ENCODE measurements around the gene SSR1.
"Not testable (repeated sequence)": the region's sequence is repeated elsewhere in the genome, so short reads cannot be mapped to it uniquely, and the experiment has no call there.

The SSR1 gene

GRCh38 chr6:7328243-7328642 is 15.2 kb upstream of the SSR1 start:
- no peak overlapping the region for H3K4me3 ChIP-seq (replicated peaks in 1 of 2; ENCODE audit: low read depth in 2 of 2, low read length in 2 of 2)
- no peak for DNase-seq (ENCODE audit: low read depth in 2 of 2)
- TF ChIP-seq CTCF (IDR thresholded peaks at IDR 0.05; ENCODE audit: low read depth, low read length), result no peak

DNA sequence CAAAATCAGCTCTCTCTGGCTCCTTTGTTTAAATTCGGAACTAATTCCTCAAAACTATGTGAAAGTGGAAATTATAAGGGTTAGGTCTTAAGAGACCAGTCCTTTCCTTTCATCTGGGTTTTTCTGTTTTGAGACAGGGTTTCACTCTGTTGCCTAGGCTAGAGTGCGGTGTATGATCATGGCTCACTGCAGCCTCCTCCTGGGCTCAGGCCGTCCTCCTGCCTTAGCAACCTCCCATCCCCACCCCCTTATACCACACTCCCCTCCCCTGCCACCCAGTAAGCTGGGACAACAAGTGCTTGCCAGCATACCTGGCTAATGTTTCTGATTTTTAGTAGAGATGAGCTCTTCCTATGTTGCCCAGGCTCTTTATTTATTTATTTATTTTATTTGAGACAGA is 12.8 kb upstream of the SSR1 start:
- TF ChIP-seq CTCF (IDR thresholded peaks at IDR 0.05; ENCODE audit: low read depth, low read length), result no peak
- DNase-seq (ENCODE audit: low read depth in 2 of 2), result no peak
- no peak overlapping the region for H3K4me3 ChIP-seq (replicated peaks in 1 of 2; ENCODE audit: low read depth in 2 of 2, low read length in 2 of 2)

DNA sequence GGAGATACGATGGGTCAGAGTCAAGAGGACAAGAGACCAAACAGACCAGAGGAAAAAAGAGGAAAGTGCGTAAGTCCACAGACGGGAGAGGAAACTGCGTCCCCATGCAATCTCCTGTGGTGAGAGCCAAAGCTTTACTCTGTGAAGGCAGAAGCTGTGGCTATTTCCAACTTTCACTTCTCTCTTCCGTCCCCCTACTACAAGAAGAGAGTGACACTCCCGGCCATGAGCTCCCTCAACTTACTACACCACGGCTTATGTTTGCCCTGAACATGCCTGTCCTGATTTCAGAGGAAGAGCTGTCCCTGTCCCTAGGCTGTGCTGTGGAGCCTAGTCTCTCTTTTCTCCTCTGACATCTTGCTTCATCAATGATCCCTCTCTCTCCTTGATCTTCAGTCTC is 11.5 kb upstream of the SSR1 start:
- TF ChIP-seq CTCF (IDR thresholded peaks at IDR 0.05; ENCODE audit: low read depth, low read length), result no peak
- no peak for DNase-seq (ENCODE audit: low read depth in 2 of 2)
- H3K4me3 ChIP-seq (replicated peaks in 1 of 2; ENCODE audit: low read depth in 2 of 2, low read length in 2 of 2), result no peak overlapping the region

- no peak overlapping the region for H3K4me3 ChIP-seq (replicated peaks in 1 of 2; ENCODE audit: low read depth in 2 of 2, low read length in 2 of 2)
- no peak for TF ChIP-seq CTCF (IDR thresholded peaks at IDR 0.05; ENCODE audit: low read depth, low read length)
- DNase-seq (ENCODE audit: low read depth in 2 of 2), result no peak
Measured at GRCh38 chr6:7323074-7323473, 10.1 kb upstream of the SSR1 start.

- DNase-seq (ENCODE audit: low read depth in 2 of 2); H3K4me3 ChIP-seq (replicated peaks in 1 of 2; ENCODE audit: low read depth in 2 of 2, low read length in 2 of 2): not testable (repeated sequence)
Measured at GRCh38 chr6:7321866-7322265, 8.9 kb upstream of the SSR1 start.

GRCh38 chr6:7319406-7319805 is 6.4 kb upstream of the SSR1 start:
- not testable (repeated sequence) for DNase-seq (ENCODE audit: low read depth in 2 of 2); H3K4me3 ChIP-seq (replicated peaks in 1 of 2; ENCODE audit: low read depth in 2 of 2, low read length in 2 of 2)

DNA sequence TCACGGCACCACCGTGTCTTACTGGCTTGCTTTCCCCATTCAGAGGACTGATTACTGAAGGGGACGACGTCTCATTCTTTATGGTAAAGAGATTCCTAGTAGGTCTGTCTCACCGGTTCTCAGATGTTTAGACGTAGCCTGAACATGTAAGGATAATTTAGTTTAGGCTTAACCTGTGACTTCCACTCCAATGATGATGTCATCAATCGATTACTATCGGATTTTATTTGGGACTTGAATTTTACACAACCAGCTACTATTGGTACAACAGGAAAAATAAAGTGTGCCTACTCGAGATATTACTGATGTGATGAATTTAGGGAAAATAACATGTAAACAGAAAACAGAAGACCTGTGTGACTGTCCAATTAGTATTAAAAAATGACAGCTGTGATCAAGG is 4.5 kb upstream of the SSR1 start:
- no peak for TF ChIP-seq CTCF (IDR thresholded peaks at IDR 0.05; ENCODE audit: low read depth, low read length)
- DNase-seq (ENCODE audit: low read depth in 2 of 2), result no peak
- no peak overlapping the region for H3K4me3 ChIP-seq (replicated peaks in 1 of 2; ENCODE audit: low read depth in 2 of 2, low read length in 2 of 2)

DNA sequence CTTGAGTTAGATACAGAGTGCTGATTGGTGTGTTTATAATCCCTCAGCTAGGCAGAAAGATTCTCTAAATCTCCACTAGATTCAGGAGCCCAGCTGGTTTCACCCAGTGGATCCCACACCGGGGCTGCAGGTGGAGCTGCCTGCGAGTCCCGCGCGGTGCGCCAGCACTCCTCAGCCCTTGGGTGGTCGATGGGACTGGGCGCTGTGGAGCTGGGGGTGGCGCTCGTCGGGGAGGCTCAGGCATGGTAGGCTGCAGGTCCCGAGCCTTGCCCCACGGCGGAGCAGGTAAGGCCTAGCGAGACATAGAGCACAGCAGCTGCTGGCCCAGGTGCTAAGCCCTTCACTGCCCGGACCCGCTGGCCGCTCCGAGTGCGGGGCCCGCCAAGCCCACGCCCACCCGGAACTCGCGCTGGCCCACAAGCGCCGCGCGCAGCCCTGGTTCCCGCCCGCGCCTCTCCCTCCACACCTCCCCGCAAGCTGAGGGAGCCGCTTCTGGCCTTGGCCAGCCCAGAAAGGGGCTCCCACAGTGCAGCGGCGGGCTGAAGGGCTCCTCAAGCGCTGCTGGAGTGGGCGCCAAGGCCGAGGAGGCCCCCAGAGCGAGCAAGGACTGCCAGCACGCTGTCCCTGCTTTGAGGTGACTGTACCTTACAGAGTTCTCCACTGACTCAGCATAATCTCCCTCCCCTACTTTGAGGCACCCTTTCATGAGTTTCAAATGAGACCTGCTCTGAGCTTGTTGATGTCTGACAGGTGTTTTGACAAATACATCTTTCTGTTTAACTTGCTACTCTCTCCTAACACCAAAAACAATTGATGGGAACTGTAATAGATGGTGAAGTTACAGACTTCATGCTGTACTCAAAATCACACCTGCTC is 3.9 kb upstream of the SSR1 start:
- TF ChIP-seq CTCF (IDR thresholded peaks at IDR 0.05; ENCODE audit: low read depth, low read length), result no peak
- no peak for DNase-seq (ENCODE audit: low read depth in 2 of 2)
- H3K4me3 ChIP-seq (replicated peaks in 1 of 2; ENCODE audit: low read depth in 2 of 2, low read length in 2 of 2), result no peak overlapping the region
